ENCODE results near the gene ANKRD18B.
"Not testable (repeated sequence)": the region's sequence is repeated elsewhere in the genome, so short reads cannot be mapped to it uniquely, and the experiment has no call there.

ANKRD18B gene

GRCh38 chr9:33535541-33535940 lies 11.5 kb downstream of the ANKRD18B start:
- no peak for DNase-seq

DNA sequence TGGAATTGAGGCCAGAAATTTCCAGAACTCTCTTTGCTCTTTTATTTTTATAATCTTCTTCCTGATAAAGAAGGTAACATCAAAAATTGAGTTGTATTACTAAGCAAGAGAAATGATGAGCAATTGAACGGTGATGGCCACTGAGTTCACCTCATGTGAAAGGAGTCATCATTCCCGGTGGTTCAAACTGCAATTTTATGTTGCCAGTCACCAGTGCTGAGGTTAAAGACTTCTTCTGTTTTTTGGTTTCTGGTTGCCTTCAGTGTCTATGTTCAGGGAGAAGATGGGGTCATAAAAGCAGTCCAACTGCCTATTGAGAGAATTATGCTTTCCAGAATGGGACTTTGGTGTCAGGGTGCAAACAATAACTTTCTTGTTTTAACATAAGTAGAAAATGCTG lies 19.4 kb downstream of the ANKRD18B start:
- DNase-seq = not testable (repeated sequence)

DNA sequence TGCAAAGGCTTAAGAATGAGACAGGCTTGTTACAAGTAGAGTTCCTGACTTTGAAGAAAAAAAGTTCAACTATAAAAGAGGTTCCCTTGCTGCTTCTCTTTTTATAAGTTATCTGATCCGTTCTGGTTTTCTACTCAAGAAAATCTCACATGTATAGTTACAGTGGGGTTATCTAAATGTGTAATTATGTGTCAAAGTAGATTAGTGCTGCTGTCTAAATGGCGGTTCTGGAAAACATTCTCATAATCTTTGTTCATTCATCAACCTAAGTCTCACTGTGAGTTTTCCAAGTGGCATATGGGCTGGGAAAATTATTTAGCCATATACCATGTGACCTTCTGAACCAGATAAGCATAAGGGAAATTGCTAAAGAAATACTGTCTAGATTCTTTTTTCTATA lies 21.7 kb downstream of the ANKRD18B start:
- DNase-seq = not testable (repeated sequence)

DNA sequence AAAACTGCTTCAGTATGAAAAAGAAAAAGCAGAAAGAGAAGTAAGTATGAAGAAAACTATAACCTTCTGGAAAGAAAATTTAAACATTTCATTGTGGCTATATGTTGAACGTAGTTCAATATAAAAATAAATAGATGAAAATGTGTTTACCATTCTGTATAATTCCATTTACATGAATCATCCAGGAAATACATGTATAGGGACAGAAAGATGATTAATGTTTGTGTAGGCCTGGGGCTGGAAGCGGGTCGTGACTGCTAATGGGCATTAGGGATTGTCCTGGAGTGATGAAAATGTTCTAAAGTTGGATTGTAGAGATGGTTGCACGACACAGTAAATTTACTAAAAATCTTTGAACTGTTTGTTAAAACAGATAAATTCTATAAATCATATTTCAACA lies 24.8 kb downstream of the ANKRD18B start:
- DNase-seq = not testable (repeated sequence)

DNA sequence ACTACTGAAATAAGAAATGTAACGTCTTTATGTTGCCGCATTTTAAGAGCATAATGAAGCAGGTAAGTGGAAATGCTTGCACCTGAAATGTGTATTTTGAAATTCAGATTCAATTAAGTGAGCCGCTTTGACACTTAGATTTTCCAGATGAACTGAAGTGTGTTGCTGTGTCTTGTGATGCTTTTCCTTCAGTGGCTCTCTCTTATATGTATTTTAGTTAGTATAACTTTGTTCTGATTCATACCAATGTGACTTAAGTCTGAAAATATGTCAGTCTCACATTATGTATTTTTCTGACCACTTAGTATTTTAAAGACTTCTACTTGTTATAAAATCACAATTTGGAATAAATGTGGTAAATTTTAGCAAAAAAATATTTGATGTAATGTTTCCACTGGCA lies 25.4 kb downstream of the ANKRD18B start:
- DNase-seq = not testable (repeated sequence)

DNA sequence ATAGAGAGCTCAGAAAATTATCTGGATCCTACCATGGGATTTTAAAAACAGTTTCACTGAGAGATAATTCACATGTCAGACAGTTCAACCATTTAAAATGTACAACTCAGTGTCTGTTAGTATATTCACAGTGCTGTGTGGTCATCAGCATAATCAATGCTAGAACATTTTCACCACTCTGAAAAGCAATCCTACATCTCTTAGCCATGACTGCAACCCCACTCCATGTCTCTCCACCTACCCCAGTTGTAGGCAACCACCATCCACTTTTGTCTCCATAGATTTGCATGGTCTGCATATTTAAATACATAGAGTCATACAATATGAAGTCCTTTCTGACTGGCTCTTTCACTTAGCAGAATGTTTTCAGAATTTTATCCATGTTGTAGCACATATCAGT lies 27.1 kb downstream of the ANKRD18B start:
- not testable (repeated sequence) for DNase-seq

DNA sequence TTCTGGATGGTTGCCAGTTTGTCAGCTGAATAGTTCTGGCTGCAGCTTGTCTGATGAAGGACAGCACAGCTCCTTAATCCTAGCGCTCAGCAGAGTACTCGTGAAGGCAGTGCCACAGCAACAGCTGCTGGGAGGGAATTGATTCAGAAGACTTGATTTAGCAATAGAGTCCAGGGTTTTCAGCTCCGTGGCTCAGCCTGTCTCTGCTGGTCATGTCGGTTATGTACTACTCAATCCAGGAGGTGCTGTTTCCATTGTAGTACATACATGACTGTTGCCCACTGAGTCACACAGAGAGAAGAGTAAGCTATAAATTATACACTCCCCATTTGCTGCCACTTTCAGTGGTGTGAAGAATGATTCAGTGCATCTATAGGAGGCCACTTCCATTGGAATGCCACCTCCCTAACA lies 28.3 kb downstream of the ANKRD18B start:
- DNase-seq = peak in 1 of 14 donors; percentile 15

GRCh38 chr9:33560217-33560616 lies 36.2 kb downstream of the ANKRD18B start:
- not testable (repeated sequence) for DNase-seq

GRCh38 chr9:33562196-33562595 lies 38.1 kb downstream of the ANKRD18B start:
- DNase-seq = not testable (repeated sequence)

DNA sequence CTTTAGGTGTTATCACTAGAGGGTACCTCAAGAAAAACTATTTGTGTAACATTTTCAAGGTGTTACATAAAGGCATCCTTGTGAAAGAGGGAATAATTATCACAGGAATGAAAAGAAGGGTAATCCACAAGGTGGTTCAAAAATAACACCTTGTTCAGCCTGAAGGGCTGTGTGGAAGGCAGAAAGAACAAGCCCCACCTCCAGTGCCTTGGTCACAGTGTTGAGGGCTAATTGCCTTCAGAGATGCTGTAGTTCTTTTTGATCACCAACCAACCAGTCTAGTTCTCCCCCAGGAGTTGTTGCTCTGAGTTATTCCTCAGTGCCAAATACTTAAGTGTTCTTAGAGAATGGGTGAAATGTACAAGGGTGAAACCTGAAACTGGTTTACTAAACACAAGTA lies 43.7 kb downstream of the ANKRD18B start:
- DNase-seq = not testable (repeated sequence)

- not testable (repeated sequence) for DNase-seq
Measured at GRCh38 chr9:33577786-33578185, 53.7 kb downstream of the ANKRD18B start.

DNA sequence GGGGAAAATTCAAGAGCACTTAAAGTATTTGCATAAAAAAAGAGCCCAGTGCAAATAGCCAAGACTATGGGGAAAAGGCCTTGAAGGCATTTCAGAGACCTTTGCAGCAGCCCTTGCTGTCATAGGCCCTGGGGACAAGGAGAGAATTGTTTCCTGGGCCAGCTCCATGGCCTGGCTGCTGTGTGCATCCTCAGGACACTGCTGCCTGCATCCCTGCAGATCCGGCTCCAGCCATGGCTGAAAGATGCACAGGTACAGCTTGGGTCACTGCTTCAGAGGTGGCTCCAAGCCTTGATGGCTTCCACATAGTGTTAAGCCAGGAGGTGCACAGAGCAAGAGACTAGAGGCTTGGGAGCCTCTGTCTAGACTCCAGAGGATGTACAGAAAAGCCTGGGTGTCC lies 55.9 kb downstream of the ANKRD18B start:
- DNase-seq = not testable (repeated sequence)

GRCh38 chr9:33582686-33583085 lies 58.6 kb downstream of the ANKRD18B start:
- not testable (repeated sequence) for DNase-seq

GRCh38 chr9:33586128-33586527 lies 62.1 kb downstream of the ANKRD18B start:
- DNase-seq = not testable (repeated sequence)

DNA sequence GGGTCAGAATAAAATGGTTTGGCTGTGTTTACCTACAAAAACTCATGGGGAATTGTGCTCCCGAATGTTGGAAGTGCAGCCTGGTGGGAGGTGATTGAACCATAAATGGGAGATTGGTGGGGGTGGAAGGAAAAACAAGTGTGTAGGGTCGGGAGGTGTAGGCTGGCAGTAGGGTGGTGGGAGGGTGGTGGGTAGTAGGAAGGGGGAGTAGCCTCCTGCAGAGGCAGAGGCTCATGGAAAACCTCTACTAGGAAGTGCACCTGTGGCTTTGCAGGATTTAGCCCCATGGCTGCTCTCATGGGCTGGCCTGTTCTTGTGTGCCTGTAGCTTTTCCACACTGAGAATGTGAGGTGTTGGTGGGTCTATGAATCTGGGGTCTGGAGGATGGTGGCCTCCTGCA lies 63.7 kb downstream of the ANKRD18B start:
- not testable (repeated sequence) for DNase-seq

- not testable (repeated sequence) for DNase-seq
Measured at GRCh38 chr9:33588876-33589275, 64.8 kb downstream of the ANKRD18B start.

DNA sequence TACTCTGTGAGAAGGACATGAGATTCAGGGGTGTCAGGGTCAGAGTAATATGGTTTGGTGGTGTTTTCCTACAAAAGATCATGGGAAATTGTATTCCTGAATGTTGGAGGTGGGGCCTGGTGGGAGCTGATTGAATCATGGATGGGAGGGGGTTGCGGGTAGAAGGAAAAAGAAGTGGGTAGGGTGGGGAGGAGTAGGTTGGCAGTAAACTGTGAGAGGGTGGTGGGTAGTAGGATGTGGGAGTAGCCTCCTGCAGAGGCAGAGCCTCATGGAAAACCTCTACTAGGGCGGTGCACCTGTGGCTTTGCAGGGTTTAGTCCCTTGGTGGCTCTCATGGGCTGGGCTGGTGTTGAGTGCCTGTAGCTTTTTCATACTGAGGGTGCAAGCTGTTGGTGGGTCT lies 66.8 kb downstream of the ANKRD18B start:
- not testable (repeated sequence) for DNase-seq

DNA sequence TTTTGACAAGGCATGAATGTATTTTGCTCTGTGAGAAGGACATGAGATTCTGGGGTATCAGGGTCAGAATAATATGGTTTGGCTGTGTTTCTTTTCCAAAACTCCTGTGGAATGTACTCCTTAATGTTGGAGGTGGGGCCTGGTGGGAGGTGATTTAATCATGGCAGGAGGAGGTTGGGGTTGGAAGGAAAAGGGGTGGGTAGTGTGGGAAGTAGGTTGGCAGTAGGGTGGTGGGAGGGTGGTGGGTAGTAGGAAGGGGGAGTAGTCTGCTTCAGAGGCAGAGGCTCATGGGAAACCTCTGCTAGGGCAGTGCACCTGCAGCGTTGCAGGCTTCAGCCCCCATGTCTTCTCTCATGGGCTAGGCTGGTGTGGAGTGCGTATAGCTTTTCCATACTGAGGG lies 72.9 kb downstream of the ANKRD18B start:
- DNase-seq = not testable (repeated sequence)

- DNase-seq = not testable (repeated sequence)
Measured at GRCh38 chr9:33597386-33597785, 73.3 kb downstream of the ANKRD18B start.

- not testable (repeated sequence) for DNase-seq
Measured at GRCh38 chr9:33598796-33599379, 74.8 kb downstream of the ANKRD18B start.

DNA sequence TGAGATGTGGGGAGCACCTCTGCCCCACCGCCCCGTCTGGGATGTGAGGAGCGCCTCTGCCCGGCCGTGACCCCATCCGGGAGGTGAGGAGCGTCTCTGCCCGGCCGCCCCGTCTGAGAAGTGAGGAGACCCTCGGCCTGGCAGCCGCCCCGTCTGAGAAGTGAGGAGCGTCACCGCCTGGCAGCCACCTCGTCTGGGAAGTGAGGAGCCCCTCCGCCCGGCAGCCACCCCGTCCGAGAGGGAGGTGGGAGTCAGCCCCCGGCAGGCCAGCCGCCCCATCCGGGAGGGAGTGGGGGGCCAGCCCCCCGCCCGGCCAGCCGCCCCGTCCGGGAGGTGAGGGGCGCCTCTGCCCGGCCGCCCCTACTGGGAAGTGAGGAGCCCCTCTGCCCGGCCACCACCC lies 76.9 kb downstream of the ANKRD18B start:
- not testable (repeated sequence) for DNase-seq

DNA sequence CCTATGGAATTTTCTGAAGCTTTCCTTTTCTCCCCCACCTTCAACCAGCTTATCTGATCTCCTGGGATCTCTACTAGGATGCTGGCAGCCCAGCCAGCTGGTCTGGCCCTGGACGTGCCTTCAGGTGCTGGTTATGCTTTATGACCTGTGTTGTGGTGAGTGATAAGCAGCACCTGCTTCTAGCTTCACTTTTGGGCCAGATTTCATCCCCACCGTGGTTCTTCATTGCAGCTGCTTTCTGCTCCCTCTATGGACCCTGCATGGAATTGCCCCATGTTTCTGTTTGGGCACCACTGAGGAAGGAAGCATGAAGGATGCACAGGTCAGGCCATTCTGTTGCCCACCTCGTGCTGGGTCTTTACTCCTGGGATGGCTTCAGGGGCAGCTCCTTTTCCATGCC lies 80.2 kb downstream of the ANKRD18B start:
- DNase-seq = not testable (repeated sequence)

DNA sequence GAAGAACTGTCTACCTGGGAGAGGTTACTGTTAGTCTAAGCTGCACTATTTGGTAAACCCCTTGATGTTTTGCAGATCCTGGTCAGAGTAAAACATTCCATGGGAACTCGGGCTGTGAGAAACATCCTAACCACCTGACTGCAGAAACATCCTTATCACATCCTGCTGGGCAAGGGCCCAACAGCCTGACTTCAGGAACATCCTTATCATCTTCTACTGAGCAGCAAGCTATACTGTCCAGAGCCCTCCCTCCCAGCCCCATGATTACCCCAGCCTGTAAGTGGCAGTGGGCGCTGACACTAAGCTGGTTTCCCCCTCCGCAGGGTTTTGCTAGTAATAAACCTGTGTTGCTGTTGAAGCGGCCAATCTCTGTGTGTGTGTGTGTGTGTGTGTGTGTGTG lies 80.9 kb downstream of the ANKRD18B start:
- DNase-seq = not testable (repeated sequence)

GRCh38 chr9:33611358-33611757 lies 87.3 kb downstream of the ANKRD18B start:
- DNase-seq = no peak

- DNase-seq = not testable (repeated sequence)
Measured at GRCh38 chr9:33612410-33612809, 88.4 kb downstream of the ANKRD18B start.
